ENCODE data around the gene DMGDH.
A peak's percentile ranks its signal among the peaks of the same experiment; 100 is the strongest.

DMGDH gene

GRCh38 chr5:79107020-79107796 lies 37.7 kb upstream of the DMGDH start:
- Histone ChIP-seq H3K4me3 (no peak overlapping the region), H3K27ac (peak overlapping the region in 3 of 11 experiments; percentile 6 to 60 (median 44); a peak in 6 of 22 replicates), H3K4me2 (peak overlapping the region; percentile 0 to 88 (median 33); a peak in 17 of 22 replicates), H3K9ac (peak overlapping the region in 1 of 11 experiments; percentile 14; a peak in 2 of 22 replicates), H3K9me3 (replicated peaks in 1 of 11) (peaks cover 0 to 10% (median 4%) of the 10 kb centered on the region in 11 experiments; a peak in 11 of 22 replicates), H3K27me3 (no peaks in the 10 kb centered on the region), H3K36me3 (no peaks in the 10 kb centered on the region), H4K20me1 (no peaks in the 10 kb centered on the region), H3K4me1 (peaks cover 10 to 34% (median 11%) of the 10 kb centered on the region in 10 experiments; a peak in 14 of 20 replicates)
- no peak for TF ChIP-seq Cebpa-rat (IDR thresholded peaks at IDR 0.05)

GRCh38 chr5:79105868-79106267 lies 36.4 kb upstream of the DMGDH start:
- Histone ChIP-seq H3K4me3 (no peak overlapping the region), H3K27ac (no peak overlapping the region), H3K4me2 (peak overlapping the region in 2 of 11 experiments; percentile 83 to 88; a peak in 4 of 22 replicates), H4K20me1 (no peaks in the 10 kb centered on the region), H3K36me3 (no peaks in the 10 kb centered on the region), H3K9ac (no peak overlapping the region), H3K27me3 (no peaks in the 10 kb centered on the region), H3K4me1 (peaks cover 10 to 34% (median 11%) of the 10 kb centered on the region in 10 experiments; a peak in 14 of 20 replicates), H3K9me3 (replicated peaks in 1 of 11) (peaks cover 0 to 9% (median 5%) of the 10 kb centered on the region in 11 experiments; a peak in 3 of 22 replicates)
- no peak for TF ChIP-seq Cebpa-rat (IDR thresholded peaks at IDR 0.05)

- no peak overlapping the region for H3K27ac ChIP-seq
- H3K9ac ChIP-seq: no peak overlapping the region
Measured at GRCh38 chr5:79093762-79094161, 24.3 kb upstream of the DMGDH start.

GRCh38 chr5:79091064-79091463 lies 21.6 kb upstream of the DMGDH start:
- Histone ChIP-seq H3K4me2 (no peak overlapping the region), H3K27ac (no peak overlapping the region), H3K36me3 (no peaks in the 10 kb centered on the region), H4K20me1 (no peaks in the 10 kb centered on the region), H3K4me3 (no peak overlapping the region), H3K9me3 (replicated peaks in 1 of 11) (no peaks in the 10 kb centered on the region), H3K27me3 (no peaks in the 10 kb centered on the region), H3K4me1 (no peaks in the 10 kb centered on the region), H3K9ac (no peak overlapping the region)
- TF ChIP-seq Cebpa-rat (IDR thresholded peaks at IDR 0.05): no peak

More at GRCh38 chr5:79093762-79094161, 24.3 kb upstream of the DMGDH start:
- Histone ChIP-seq H3K4me2 (no peak overlapping the region), H3K27me3 (no peaks in the 10 kb centered on the region), H3K36me3 (no peaks in the 10 kb centered on the region), H3K4me1 (no peaks in the 10 kb centered on the region), H4K20me1 (no peaks in the 10 kb centered on the region), H3K4me3 (no peak overlapping the region), H3K9me3 (replicated peaks in 1 of 11) (no peaks in the 10 kb centered on the region)
- no peak for TF ChIP-seq Cebpa-rat (IDR thresholded peaks at IDR 0.05)

GRCh38 chr5:79088507-79088906 lies 19.0 kb upstream of the DMGDH start:
- H3K4me1 ChIP-seq: no peaks in the 10 kb centered on the region
- no peak for TF ChIP-seq Cebpa-rat (IDR thresholded peaks at IDR 0.05)

GRCh38 chr5:79086116-79086515 lies 16.6 kb upstream of the DMGDH start:
- Histone ChIP-seq H3K36me3 (no peaks in the 10 kb centered on the region), H3K4me2 (no peak overlapping the region), H3K4me3 (no peak overlapping the region), H3K4me1 (no peaks in the 10 kb centered on the region), H4K20me1 (no peaks in the 10 kb centered on the region), H3K27ac (no peak overlapping the region), H3K9ac (no peak overlapping the region), H3K9me3 (replicated peaks in 1 of 11) (no peaks in the 10 kb centered on the region), H3K27me3 (no peaks in the 10 kb centered on the region)
- TF ChIP-seq Cebpa-rat (IDR thresholded peaks at IDR 0.05): no peak

More at GRCh38 chr5:79088507-79088906, 19.0 kb upstream of the DMGDH start:
- H3K9ac ChIP-seq: no peak overlapping the region
- no peak overlapping the region for H3K27ac ChIP-seq
- H4K20me1 ChIP-seq: no peaks in the 10 kb centered on the region
- no peak overlapping the region for H3K4me2 ChIP-seq
- H3K36me3 ChIP-seq: no peaks in the 10 kb centered on the region
- no peaks in the 10 kb centered on the region for H3K27me3 ChIP-seq
- H3K4me3 ChIP-seq: no peak overlapping the region
- H3K9me3 ChIP-seq (replicated peaks in 1 of 11): no peaks in the 10 kb centered on the region

- no peaks in the 10 kb centered on the region for H3K36me3 ChIP-seq
- H3K4me2 ChIP-seq: no peak overlapping the region
- no peaks in the 10 kb centered on the region for H3K4me1 ChIP-seq
- no peak overlapping the region for H3K4me3 ChIP-seq
- H4K20me1 ChIP-seq: no peaks in the 10 kb centered on the region
- H3K9ac ChIP-seq: no peak overlapping the region
- no peak for TF ChIP-seq Cebpa-rat (IDR thresholded peaks at IDR 0.05)
- H3K27me3 ChIP-seq: no peaks in the 10 kb centered on the region
- H3K9me3 ChIP-seq (replicated peaks in 1 of 11): no peaks in the 10 kb centered on the region
- no peak overlapping the region for H3K27ac ChIP-seq
Measured at GRCh38 chr5:79081779-79082178, 12.3 kb upstream of the DMGDH start.

DNA sequence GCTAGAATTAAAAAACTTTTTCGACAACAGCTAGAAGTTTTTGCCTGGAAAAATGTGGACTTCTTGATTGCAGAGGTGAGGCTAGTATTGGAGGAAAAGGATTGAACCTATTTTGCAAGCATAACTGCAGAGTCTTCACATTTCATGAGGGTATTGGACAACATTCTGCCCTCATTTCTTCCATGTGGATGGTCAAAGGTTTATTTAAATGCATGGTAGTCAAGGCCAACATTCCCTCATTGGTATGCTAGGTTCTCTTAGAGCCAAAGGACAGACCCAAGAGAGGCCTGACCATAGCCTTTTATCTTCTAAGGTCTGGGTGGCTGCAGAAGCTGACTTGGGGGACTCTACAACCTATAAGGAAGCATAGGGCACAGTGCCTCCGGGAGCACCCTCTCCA lies 11.3 kb upstream of the DMGDH start:
- H3K9me3 ChIP-seq (replicated peaks in 1 of 11): no peaks in the 10 kb centered on the region
- no peak for TF ChIP-seq Cebpa-rat (IDR thresholded peaks at IDR 0.05)
- no peaks in the 10 kb centered on the region for H3K36me3 ChIP-seq
- no peak overlapping the region for H3K4me2 ChIP-seq
- no peaks in the 10 kb centered on the region for H3K4me1 ChIP-seq
- H3K27ac ChIP-seq: no peak overlapping the region
- H4K20me1 ChIP-seq: no peaks in the 10 kb centered on the region
- no peaks in the 10 kb centered on the region for H3K27me3 ChIP-seq
- H3K9ac ChIP-seq: no peak overlapping the region
- no peak overlapping the region for H3K4me3 ChIP-seq

- H3K27ac ChIP-seq: no peak overlapping the region
Measured at GRCh38 chr5:79077680-79078365, 8.3 kb upstream of the DMGDH start.

More at GRCh38 chr5:79077680-79078365, 8.3 kb upstream of the DMGDH start:
- H3K36me3 ChIP-seq: no peaks in the 10 kb centered on the region
- TF ChIP-seq Cebpa-rat (IDR thresholded peaks at IDR 0.05): no peak
- peaks cover 7 to 13% (median 11%) of the 10 kb centered on the region in 11 experiments; a peak in 17 of 22 replicates for H3K9me3 ChIP-seq (replicated peaks in 1 of 11)
- no peak overlapping the region for H3K4me2 ChIP-seq
- no peaks in the 10 kb centered on the region for H3K27me3 ChIP-seq
- no peaks in the 10 kb centered on the region for H3K4me1 ChIP-seq
- H4K20me1 ChIP-seq: no peaks in the 10 kb centered on the region
- H3K9ac ChIP-seq: no peak overlapping the region
- no peak overlapping the region for H3K4me3 ChIP-seq

Measured in BLaER1 treated with 17β-estradiol and CSF1 and Interleukin-3, amounts not matched to agents 10 nM and 100 nM (cell line).